PC-3 (cell line): ENCODE measurements around the gene SLC1A3. TPM values are rescaled to one million over a fixed set of nuclear protein-coding genes. Genes with fewer than 3 reads are reported as not detected.
A peak's percentile ranks its signal among the peaks of the same experiment; 100 is the strongest.
"Not testable (repeated sequence)": the region's sequence is repeated elsewhere in the genome, so short reads cannot be mapped to it uniquely, and the experiment has no call there.

Experiments
- ATAC-seq: fragments of 200-7000 bp; cut with Tn5 transposase; 2 replicates; pipeline ENCODE4 v1.9.1; 2020; ENCODE audit warnings: mild to moderate bottlenecking, moderate library complexity
- BruUV-seq: library from RNA; stranded (reverse); fragments of 400-500 nt; replicated peaks from 2 replicates; lab custom pipeline; 2021; lab: Mats Ljungman, UMichigan
- CTCF ChIA-PET: fragments of 300-600 bp; sonication (Branson Sonifier 250); formaldehyde crosslinking; loops from one replicate; lab custom pipeline; 2022; ENCODE audit warnings: antibody characterized with exemption; lab: Charles Lee
- POLR2A ChIA-PET: fragments of 300-600 bp; sonication (Branson Sonifier 250); formaldehyde crosslinking; loops from one replicate; lab custom pipeline; 2022; ENCODE audit warnings: antibody characterized with exemption; ENCODE audit not compliant: unreplicated experiment; lab: Charles Lee
- DNase-seq: peaks from one replicate; pipeline ENCODE4 v3.0.0-alpha.2; 2015
- H2AFZ ChIP-seq: fragments of 300-600 bp; sonication (generic); 2 replicates; pipeline ENCODE4 v1.6.0; 2016; ENCODE audit warnings: antibody characterized with exemption, low read length
- H3F3A ChIP-seq: fragments of 300-600 bp; sonication (generic); one replicate; pipeline ENCODE4 v1.6.0; 2017; ENCODE audit warnings: antibody characterized with exemption, low read length, control low read depth, mild to moderate bottlenecking; ENCODE audit not compliant: unreplicated experiment
- H3K27ac ChIP-seq: fragments of 300-600 bp; sonication (generic); 2 replicates; pipeline ENCODE4 v1.5.1; 2016; ENCODE audit warnings: mild to moderate bottlenecking, low read length
- H3K27me3 ChIP-seq: fragments of 300-600 bp; sonication (generic); 2 replicates; pipeline ENCODE4 v1.6.1; 2016; ENCODE audit warnings: low read length, mixed read lengths
- H3K36me3 ChIP-seq: fragments of 300-600 bp; sonication (generic); 2 replicates; pipeline ENCODE4 v1.6.1; 2016; ENCODE audit warnings: low read depth, mixed run types, low read length, mixed read lengths
- H3K4me1 ChIP-seq: fragments of 300-600 bp; sonication (generic); 2 replicates; pipeline ENCODE4 v1.5.1; 2016; ENCODE audit warnings: low read length; ENCODE audit not compliant: insufficient read depth
- H3K4me2 ChIP-seq: fragments of 300-600 bp; sonication (generic); 2 replicates; pipeline ENCODE4 v1.6.0; 2016; ENCODE audit warnings: low read length
- H3K4me3 ChIP-seq: fragments of 300-600 bp; sonication (generic); 2 replicates; pipeline ENCODE4 v1.5.1; 2016; ENCODE audit warnings: mild to moderate bottlenecking, low read length, mixed read lengths
- H3K79me2 ChIP-seq: fragments of 300-600 bp; sonication (generic); 2 replicates; pipeline ENCODE4 v1.6.1; 2017; ENCODE audit warnings: low read length, mixed read lengths
- H3K9ac ChIP-seq: fragments of 300-600 bp; sonication (generic); 2 replicates; pipeline ENCODE4 v1.6.0; 2016; ENCODE audit warnings: mild to moderate bottlenecking, low read length
- H3K9me2 ChIP-seq: fragments of 300-600 bp; sonication (generic); replicated peaks from 2 replicates; pipeline ENCODE4 v1.6.1; 2016; ENCODE audit warnings: mixed run types, low read length, mixed read lengths
- H3K9me3 ChIP-seq: fragments of 300-600 bp; sonication (generic); 2 replicates; pipeline ENCODE4 v1.6.1; 2016; ENCODE audit warnings: low read length, mixed read lengths
- H4K20me1 ChIP-seq: fragments of 300-600 bp; sonication (generic); 2 replicates; pipeline ENCODE4 v1.6.1; 2016; ENCODE audit warnings: low read length, mixed read lengths
- CTCF ChIP-seq: fragments of 300-600 bp; sonication (generic); conservative IDR thresholded peaks from 2 replicates; pipeline ENCODE4 v1.5.1; 2017; ENCODE audit warnings: antibody characterized with exemption, low read depth, mild to moderate bottlenecking, low read length
- EZH2 ChIP-seq: fragments of 300-600 bp; sonication (generic); IDR thresholded peaks from one replicate; pipeline ENCODE4 v1.6.1; 2017; ENCODE audit warnings: antibody characterized with exemption, mild to moderate bottlenecking, low read length; ENCODE audit not compliant: unreplicated experiment
- EZH2phosphoT487 ChIP-seq: fragments of 300-600 bp; sonication (generic); IDR thresholded peaks from 2 replicates; pipeline ENCODE4 v1.6.1; 2018; ENCODE audit warnings: mild to moderate bottlenecking, antibody characterized with exemption, low read length, borderline replicate concordance
- intact Hi-C: fragments of 100-400 bp; cut with micrococcal nuclease; formaldehyde crosslinking; loops from 2 replicates; pipeline ENCODE4 v1.9.0; 2023
- total RNA-seq: library from RNA; depleted of rRNA; stranded (reverse); fragments of >200 nt; gene quantifications from 2 replicates; pipeline ENCODE4 v1.2.3, GENCODE V29; 2014

Gene SLC1A3
- total RNA-seq, 1 experiment from 2014 or later, result 24.7 TPM

GRCh38 chr5:36642089-36642488 is 35.7 kb downstream of the SLC1A3 start:
- Histone ChIP-seq H3K9me3 (no peaks in the 10 kb centered on the region), H3K9ac (no peak overlapping the region), H2AFZ (no peak overlapping the region), H3K4me3 (no peak overlapping the region), H3F3A (no peaks in the 10 kb centered on the region), H3K79me2 (no peaks in the 10 kb centered on the region), H3K4me1 (no peaks in the 10 kb centered on the region), H3K9me2 (no peaks in the 10 kb centered on the region), H4K20me1 (no peaks in the 10 kb centered on the region), H3K4me2 (no peak overlapping the region), H3K36me3 (peaks cover 3% of the 10 kb centered on the region; the same call in 1 of the 2 replicates), H3K27me3 (no peaks in the 10 kb centered on the region), H3K27ac (no peak overlapping the region)
- ChIA-PET POLR2A (interaction anchor here (0.6 kb wide), 1 partner anchor 48 kb away, joined by 3 read pairs; no protein-coding TSS in a partner anchor), CTCF (no interaction called here)
- no peak for TF ChIP-seq EZH2
- BruUV-seq, result no TSS peak
- DNase-seq, result no peak
- intact Hi-C loops, result no loop called here
- no peak for ATAC-seq

GRCh38 chr5:36643162-36643561 is 36.8 kb downstream of the SLC1A3 start:
- Histone ChIP-seq H3K9ac (no peak overlapping the region), H3K79me2 (no peaks in the 10 kb centered on the region), H2AFZ (no peak overlapping the region), H3K4me3 (no peak overlapping the region), H3K36me3 (peaks cover 3% of the 10 kb centered on the region; the same call in 1 of the 2 replicates), H3K27me3 (no peaks in the 10 kb centered on the region), H3F3A (no peaks in the 10 kb centered on the region), H3K27ac (no peak overlapping the region), H3K9me2 (no peaks in the 10 kb centered on the region), H3K4me2 (no peak overlapping the region), H4K20me1 (no peaks in the 10 kb centered on the region), H3K4me1 (no peaks in the 10 kb centered on the region), H3K9me3 (no peaks in the 10 kb centered on the region)
- ATAC-seq, result no peak
- ChIA-PET POLR2A (no interaction called here), CTCF (no interaction called here)
- no peak for DNase-seq
- intact Hi-C loops, result no loop called here
- no TSS peak for BruUV-seq
- TF ChIP-seq EZH2, result no peak
- no peak for TF ChIP-seq EZH2phosphoT487
- TF ChIP-seq CTCF, result no peak

- CTCF ChIA-PET, intact Hi-C loops, H3K79me2 ChIP-seq, H2AFZ ChIP-seq, POLR2A ChIA-PET, H3K9ac ChIP-seq, ATAC-seq, H3K4me2 ChIP-seq, DNase-seq, H3K9me3 ChIP-seq, H3K4me3 ChIP-seq, H3F3A ChIP-seq, H3K4me1 ChIP-seq, H3K27me3 ChIP-seq, H3K27ac ChIP-seq, H4K20me1 ChIP-seq, H3K9me2 ChIP-seq, BruUV-seq, H3K36me3 ChIP-seq: not testable (repeated sequence)
These were observed 37.4 kb downstream of the SLC1A3 start for GRCh38 chr5:36643841-36644240.

- ChIA-PET CTCF (no interaction called here), POLR2A (no interaction called here)
- ATAC-seq (no peak; the same call in 1 of the 2 replicates), DNase-seq (peak; percentile 8)
- intact Hi-C loops, result no loop called here
- Histone ChIP-seq H3K9ac (no peak overlapping the region), H3K36me3 (peaks cover 3% of the 10 kb centered on the region; the same call in 1 of the 2 replicates), H3K4me3 (no peak overlapping the region), H3F3A (no peaks in the 10 kb centered on the region), H3K27me3 (no peaks in the 10 kb centered on the region), H4K20me1 (no peaks in the 10 kb centered on the region), H3K27ac (no peak overlapping the region), H2AFZ (no peak overlapping the region), H3K79me2 (no peaks in the 10 kb centered on the region), H3K9me3 (no peaks in the 10 kb centered on the region), H3K9me2 (no peaks in the 10 kb centered on the region), H3K4me1 (no peaks in the 10 kb centered on the region), H3K4me2 (no peak overlapping the region)
- TF ChIP-seq EZH2phosphoT487 (no peak), EZH2 (no peak)
- no TSS peak for BruUV-seq
These were observed 38.3 kb downstream of the SLC1A3 start for GRCh38 chr5:36644727-36645126.
